ENCODE measurements around the gene TEAD3. TPM values are rescaled to one million over a fixed set of nuclear protein-coding genes. Genes with fewer than 3 reads are reported as not detected.

TEAD3 gene
- total RNA-seq, 2 experiments from 2014 or later = 0.07 to 0.12 TPM

DNA sequence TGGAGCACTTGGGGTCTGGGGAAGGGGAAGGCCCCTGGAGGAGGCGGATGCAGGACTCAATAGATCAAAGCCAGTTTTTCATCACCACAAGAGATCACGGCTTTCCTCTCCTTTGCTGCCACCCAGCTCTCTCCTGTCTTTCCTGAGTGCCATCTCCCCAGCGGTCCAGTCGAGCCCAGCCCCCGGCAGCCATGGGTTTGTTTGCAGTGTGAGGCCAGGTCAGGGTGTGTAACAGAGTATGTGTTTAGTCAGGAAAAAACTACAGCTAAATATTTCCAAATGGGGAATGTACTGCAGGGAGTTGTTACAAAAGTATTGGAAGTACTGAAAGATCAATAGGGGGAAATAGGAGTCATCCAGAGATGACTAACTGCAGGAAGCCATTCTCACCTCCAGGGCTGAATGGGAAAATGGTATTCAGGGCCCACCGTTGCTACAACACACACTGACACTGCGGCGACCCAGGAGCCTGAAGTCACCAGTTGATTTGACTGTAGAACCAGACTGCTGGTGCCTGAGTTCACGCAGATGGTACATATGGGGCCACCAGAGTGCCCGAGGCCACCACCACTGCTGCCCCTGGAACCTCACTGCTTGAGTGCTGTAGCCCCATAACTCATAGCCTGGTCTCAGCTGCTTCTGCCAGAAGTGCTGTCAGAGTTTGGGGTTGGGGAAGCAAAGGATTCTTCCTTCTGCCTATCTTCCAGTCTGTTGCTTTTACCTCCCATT, 68.3 kb downstream of the TEAD3 start:
- Mint-ChIP-seq H3K36me3 (ENCODE audit: low read depth) (peaks cover 40% of the 10 kb centered on the region), H3K9me3 (peaks cover 21% of the 10 kb centered on the region), H3K4me3 (no peak overlapping the region), H3K27ac (no peak overlapping the region), H3K27me3 (no peaks in the 10 kb centered on the region), H3K4me1 (peaks cover 7% of the 10 kb centered on the region)
- ChIA-PET CTCF (interaction anchor here (0.5 to 1.7 kb wide), 2 partner anchors 9 to 1531 kb away, joined by 3 read pairs; no protein-coding TSS in a partner anchor), POLR2A (no interaction called here)
- DNase-seq = no peak

DNA sequence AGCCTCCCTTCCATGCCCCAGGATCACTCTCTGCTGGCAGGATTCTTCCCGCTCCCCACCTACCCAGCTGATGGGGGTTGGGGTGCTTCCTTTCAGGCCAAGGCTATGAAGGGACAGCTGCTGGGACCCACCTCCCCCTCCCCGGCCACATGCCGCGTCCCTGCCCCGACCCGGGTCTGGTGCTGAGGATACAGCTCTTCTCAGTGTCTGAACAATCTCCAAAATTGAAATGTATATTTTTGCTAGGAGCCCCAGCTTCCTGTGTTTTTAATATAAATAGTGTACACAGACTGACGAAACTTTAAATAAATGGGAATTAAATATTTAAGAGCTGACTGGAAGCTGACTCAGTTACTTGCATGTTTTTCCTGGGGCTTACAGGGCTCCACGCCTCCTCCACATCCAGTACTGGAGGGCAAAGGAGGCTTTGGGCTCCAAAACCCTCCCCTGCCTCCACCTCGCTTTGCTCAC, 69.0 kb downstream of the TEAD3 start:
- Mint-ChIP-seq H3K36me3 (ENCODE audit: low read depth) (peaks cover 41% of the 10 kb centered on the region), H3K9me3 (peaks cover 21% of the 10 kb centered on the region)

GRCh38 chr6:35427435-35427834, 69.4 kb downstream of the TEAD3 start:
- POLR2A ChIA-PET = no interaction called here
- DNase-seq = no peak
- peaks cover 21% of the 10 kb centered on the region for H3K9me3 Mint-ChIP-seq
- peaks cover 7% of the 10 kb centered on the region for H3K4me1 Mint-ChIP-seq
- H3K27ac Mint-ChIP-seq = no peak overlapping the region
- CTCF ChIA-PET = interaction anchor here (1.7 kb wide), 1 partner anchor 8 kb away, joined by 3 read pairs; no protein-coding TSS in a partner anchor
- H3K4me3 Mint-ChIP-seq = no peak overlapping the region
- H3K36me3 Mint-ChIP-seq (ENCODE audit: low read depth) = peaks cover 41% of the 10 kb centered on the region
- H3K27me3 Mint-ChIP-seq = no peaks in the 10 kb centered on the region

More for the DNA sequence above, 69.0 kb downstream of the TEAD3 start:
- Mint-ChIP-seq H3K4me3 (no peak overlapping the region), H3K27me3 (no peaks in the 10 kb centered on the region), H3K27ac (no peak overlapping the region), H3K4me1 (peaks cover 7% of the 10 kb centered on the region)
- DNase-seq = no peak
- CTCF ChIA-PET = interaction anchor here (0.5 to 1.7 kb wide), 2 partner anchors 9 to 1532 kb away, joined by 3 read pairs; no protein-coding TSS in a partner anchor
- POLR2A ChIA-PET = no interaction called here

DNA sequence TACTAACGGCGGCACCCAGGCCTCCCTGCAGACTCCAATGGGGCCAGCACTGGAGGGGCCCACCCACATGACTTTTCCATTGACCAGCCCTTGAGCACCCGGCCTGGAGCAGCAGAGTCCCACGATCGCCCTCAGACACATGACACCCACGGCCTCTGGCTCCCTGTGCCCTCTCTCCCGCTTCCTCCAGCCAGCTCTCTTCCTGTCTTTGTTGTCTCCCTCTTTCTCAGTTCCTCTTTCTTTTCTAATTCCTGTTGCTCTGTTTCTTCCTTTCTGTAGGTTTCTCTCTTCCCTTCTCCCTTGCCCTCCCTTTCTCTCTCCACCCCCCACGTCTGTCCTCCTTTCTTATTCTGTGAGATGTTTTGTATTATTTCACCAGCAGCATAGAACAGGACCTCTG, 70.8 kb downstream of the TEAD3 start:
- DNase-seq = no peak

GRCh38 chr6:35425284-35425683, 71.6 kb downstream of the TEAD3 start:
- ChIA-PET CTCF (interaction anchor here (1.0 to 1.2 kb wide), 3 partner anchors 13 to 26 kb away, joined by 3 to 4 read pairs (median 3); partner anchors contain the start of gene FANCE), POLR2A (no interaction called here)
- no peak overlapping the region for H3K4me3 Mint-ChIP-seq
- peaks cover 50% of the 10 kb centered on the region for H3K36me3 Mint-ChIP-seq (ENCODE audit: low read depth)
- H3K27ac Mint-ChIP-seq = no peak overlapping the region
- no peaks in the 10 kb centered on the region for H3K27me3 Mint-ChIP-seq
- no peak for DNase-seq
- peaks cover 20% of the 10 kb centered on the region for H3K9me3 Mint-ChIP-seq
- H3K4me1 Mint-ChIP-seq = peaks cover 10% of the 10 kb centered on the region

More for the DNA sequence above, 70.8 kb downstream of the TEAD3 start:
- ChIA-PET POLR2A (no interaction called here), CTCF (interaction anchor here (0.8 to 1.1 kb wide), 3 partner anchors 18 to 42 kb away, joined by 3 read pairs; partner anchors contain the start of genes FANCE and RPL10A)
- peak overlapping the region; percentile 64 for H3K27ac Mint-ChIP-seq
- no peaks in the 10 kb centered on the region for H3K27me3 Mint-ChIP-seq
- H3K36me3 Mint-ChIP-seq (ENCODE audit: low read depth) = peaks cover 47% of the 10 kb centered on the region
- peaks cover 7% of the 10 kb centered on the region for H3K4me1 Mint-ChIP-seq
- peaks cover 21% of the 10 kb centered on the region for H3K9me3 Mint-ChIP-seq
- H3K4me3 Mint-ChIP-seq = no peak overlapping the region

Small RNA genes within 50 kb of the gene (microRNA-seq; reads per million reads assigned to microRNA genes)
- gene MIR7111 (ENCODE audit: borderline microRNAs expressed, borderline replicate concordance) = 0.63 reads per million

Other genes starting within 250 kb of the TEAD3 start
- gene ZNF76, start 237.3 kb downstream of the TEAD3 start, total RNA-seq = 10 to 100 TPM; 41.1 to 42.4 TPM
- gene DEF6, start 199.3 kb downstream of the TEAD3 start, total RNA-seq = 100 to 1,000 TPM; 186 to 219 TPM
- gene PPARD, start 154.5 kb downstream of the TEAD3 start, total RNA-seq = 10 to 100 TPM; 24.4 to 25.8 TPM
- 10 to 100 TPM; 11.7 to 13.0 TPM for gene FANCE, start 44.7 kb downstream of the TEAD3 start, total RNA-seq
- gene RPL10A, start 28.7 kb downstream of the TEAD3 start, total RNA-seq = 1,000 to 10,000 TPM; 1,411 to 1,499 TPM
- gene TULP1, start 15.8 kb upstream of the TEAD3 start, total RNA-seq = not detected
- gene FKBP5, start 191.8 kb upstream of the TEAD3 start, total RNA-seq = 100 to 1,000 TPM in 1 of 2 experiments, 10 to 100 TPM in 1; 94.2 to 100 TPM
- gene ARMC12, start 240.0 kb upstream of the TEAD3 start, total RNA-seq = 1 to 10 TPM; 1.2 to 1.6 TPM